HS-5 (cell line): ENCODE results near the gene AAMP.
"Not testable (repeated sequence)": the region's sequence is repeated elsewhere in the genome, so short reads cannot be mapped to it uniquely, and the experiment has no call there.

ENCODE experiments used
- DNase-seq: peaks from one replicate; pipeline ENCODE4 v3.0.0-alpha.2; 2012; ENCODE audit warnings: low read depth

The AAMP gene

GRCh38 chr2:218269900-218270720, at the start of gene AAMP, which contains the start of gene PNKD:
Gene AAMP (minus strand): TSS chr2:218270137. CDS start chr2:218270086, 51 bp downstream.
Gene PNKD (plus strand): TSS chr2:218270519. CDS start chr2:218270536, 17 bp downstream.
- DNase-seq, result peak; percentile 97

GRCh38 chr2:218318241-218318640, 48.3 kb upstream of the AAMP start:
- no peak for DNase-seq

GRCh38 chr2:218317835-218318234, 47.9 kb upstream of the AAMP start:
- DNase-seq, result no peak

GRCh38 chr2:218317303-218317630, 47.3 kb upstream of the AAMP start:
- DNase-seq, result no peak

GRCh38 chr2:218315397-218315796, 45.5 kb upstream of the AAMP start:
- no peak for DNase-seq

GRCh38 chr2:218314764-218315163, 44.8 kb upstream of the AAMP start:
- DNase-seq, result not testable (repeated sequence)

- no peak for DNase-seq
Measured at GRCh38 chr2:218313356-218313755, 43.4 kb upstream of the AAMP start.

GRCh38 chr2:218312267-218312756, 42.4 kb upstream of the AAMP start:
- no peak for DNase-seq

- DNase-seq, result not testable (repeated sequence)
Measured at GRCh38 chr2:218311541-218312266, 41.8 kb upstream of the AAMP start.

GRCh38 chr2:218310853-218311540, 41.1 kb upstream of the AAMP start:
- no peak for DNase-seq

- DNase-seq, result no peak
Measured at GRCh38 chr2:218307415-218308090, 37.6 kb upstream of the AAMP start.

- DNase-seq, result no peak
Measured at GRCh38 chr2:218306184-218306920, 36.4 kb upstream of the AAMP start.

GRCh38 chr2:218305383-218305782, 35.4 kb upstream of the AAMP start:
- no peak for DNase-seq

- peak; percentile 58 for DNase-seq
Measured at GRCh38 chr2:218301176-218301819, 31.4 kb upstream of the AAMP start.

GRCh38 chr2:218300141-218300540, 30.2 kb upstream of the AAMP start:
- no peak for DNase-seq

- no peak for DNase-seq
Measured at GRCh38 chr2:218298314-218298875, 28.5 kb upstream of the AAMP start.

GRCh38 chr2:218296847-218297246, 26.9 kb upstream of the AAMP start:
- DNase-seq, result no peak

- DNase-seq, result no peak
Measured at GRCh38 chr2:218296200-218296599, 26.3 kb upstream of the AAMP start.

- no peak for DNase-seq
Measured at GRCh38 chr2:218295029-218295428, 25.1 kb upstream of the AAMP start.

GRCh38 chr2:218294430-218295022, 24.6 kb upstream of the AAMP start:
- DNase-seq, result no peak
